H1 (cell line): ENCODE measurements around the gene HOMER3. TPM values are rescaled to one million over a fixed set of nuclear protein-coding genes. Genes with fewer than 3 reads are reported as not detected.

Experiments used
- CTCF ChIA-PET: fragments of 300-600 bp; sonication (Branson Sonifier 250); formaldehyde crosslinking; loops from one replicate; lab custom pipeline; 2021; ENCODE audit not compliant: partially characterized antibody; lab: Charles Lee
- POLR2A ChIA-PET: fragments of 300-600 bp; sonication (Branson Sonifier 250); formaldehyde crosslinking; loops from one replicate; lab custom pipeline; 2021; ENCODE audit warnings: inconsistent platforms; ENCODE audit not compliant: partially characterized antibody; lab: Charles Lee
- DNase-seq, 2 experiments: peaks; one replicate each; pipeline versions ENCODE4 v3.0.0 to v3.0.0-alpha.2; 2010 to 2022; ENCODE audit warnings: low spot score in 2 of 2, low read depth in 1 of 2, mixed read lengths in 1 of 2
- FAIRE-seq: peaks from 2 replicates; lab custom pipeline; 2011; peaks lifted over from hg19 to GRCh38; lab: Jason Lieb, UNC
- H2AFZ ChIP-seq: 2 replicates; pipeline ENCODE4 v1.8.1; 2012; ENCODE audit warnings: low read length, inconsistent platforms
- H2AK5ac ChIP-seq: 2 replicates; pipeline ENCODE4 v1.6.1; 2013; ENCODE audit warnings: low read depth, low read length
- H2BK120ac ChIP-seq: replicated peaks from 2 replicates; pipeline ENCODE3; 2013; ENCODE audit warnings: low read depth, low read length, inconsistent platforms
- H2BK12ac ChIP-seq: 2 replicates; pipeline ENCODE4 v1.6.1; 2013; ENCODE audit warnings: low read depth, low read length
- H2BK15ac ChIP-seq: 2 replicates; pipeline ENCODE4 v1.6.1; 2013; ENCODE audit warnings: low read length
- H2BK20ac ChIP-seq: 2 replicates; pipeline ENCODE4 v1.6.1; 2013; ENCODE audit warnings: low read length
- H2BK5ac ChIP-seq: 2 replicates; pipeline ENCODE4 v1.6.1; 2013; ENCODE audit warnings: low read depth, low read length
- H3K14ac ChIP-seq: 2 replicates; pipeline ENCODE4 v1.6.1; 2013; ENCODE audit warnings: inconsistent platforms; ENCODE audit not compliant: insufficient read length
- H3K18ac ChIP-seq: 2 replicates; pipeline ENCODE4 v1.6.1; 2013; ENCODE audit warnings: low read length; ENCODE audit errors: extremely low read depth
- H3K23ac ChIP-seq: 2 replicates; pipeline ENCODE4 v1.6.1; 2013; ENCODE audit warnings: inconsistent platforms; ENCODE audit not compliant: insufficient read length
- H3K23me2 ChIP-seq: 2 replicates; pipeline ENCODE4 v1.6.1; 2013; ENCODE audit warnings: low read depth, low read length
- H3K27ac ChIP-seq: 2 replicates; pipeline ENCODE4 v1.6.1; 2011; ENCODE audit warnings: low read depth, low read length, inconsistent platforms
- H3K27me3 ChIP-seq, 4 experiments: replicated peaks in 1 of 4; 1 replicate in 1 of 4; 2 replicates in 3 of 4; pipeline versions ENCODE4 v1.6.1 to v1.8.1; 2011 to 2013; ENCODE audit warnings: low read length in 3 of 4, mild to moderate bottlenecking in 3 of 4, inconsistent platforms in 2 of 4, mixed read lengths in 2 of 4, moderate library complexity in 1 of 4; ENCODE audit not compliant: control insufficient read depth in 3 of 4, insufficient read depth in 3 of 4; ENCODE audit errors: extremely low read depth in 1 of 4
- H3K36me3 ChIP-seq, 4 experiments: 2 replicates each; pipeline versions ENCODE4 v1.6.1 to v1.8.1; 2011 to 2013; ENCODE audit warnings: mild to moderate bottlenecking in 4 of 4, low read length in 3 of 4, moderate library complexity in 2 of 4, control low read depth in 1 of 4, inconsistent platforms in 1 of 4; ENCODE audit not compliant: insufficient read depth in 4 of 4, control insufficient read depth in 2 of 4
- H3K4ac ChIP-seq: replicated peaks from 2 replicates; pipeline ENCODE3; 2013; ENCODE audit warnings: low read length, low read depth, mixed read lengths, inconsistent platforms; ENCODE audit not compliant: insufficient read length
- H3K4me1 ChIP-seq, 4 experiments: replicated peaks in 1 of 4; 1 replicate in 1 of 4; 2 replicates in 3 of 4; pipeline versions ENCODE4 v1.6.1 to v1.8.1; 2011 to 2013; ENCODE audit warnings: low read length in 3 of 4, inconsistent platforms in 2 of 4, mixed read lengths in 1 of 4; ENCODE audit not compliant: insufficient read depth in 4 of 4, control insufficient read depth in 3 of 4
- H3K4me2 ChIP-seq, 2 experiments: 2 replicates each; pipeline versions ENCODE4 v1.6.1 to v1.8.1; 2011 to 2013; ENCODE audit warnings: low read depth in 2 of 2, low read length in 2 of 2, control low read depth in 1 of 2, inconsistent platforms in 1 of 2, mild to moderate bottlenecking in 1 of 2; ENCODE audit not compliant: insufficient read depth in 1 of 2
- H3K4me3 ChIP-seq, 4 experiments: fragments of 200-600, 300-600 bp in 1 of 4; sonication (generic), shearing (Covaris generic), sonication (Bioruptor Twin) in 1 of 4; 2 replicates each; pipeline versions ENCODE4 v1.5.1 to v1.8.1; 2011 to 2016; ENCODE audit warnings: low read length in 4 of 4, low read depth in 3 of 4, control low read depth in 2 of 4, inconsistent platforms in 2 of 4, mild to moderate bottlenecking in 2 of 4, mixed read lengths in 1 of 4, moderate library complexity in 1 of 4; ENCODE audit not compliant: insufficient read depth in 2 of 4; ENCODE audit errors: extremely low read depth in 1 of 4
- H3K56ac ChIP-seq: replicated peaks from 2 replicates; pipeline ENCODE3; 2013; ENCODE audit warnings: low read depth, mild to moderate bottlenecking, mixed read lengths, low read length, inconsistent platforms; ENCODE audit not compliant: insufficient read length
- H3K79me1 ChIP-seq: 2 replicates; pipeline ENCODE4 v1.6.1; 2013; ENCODE audit warnings: low read depth, low read length, control low read depth
- H3K79me2 ChIP-seq, 2 experiments: 2 replicates each; pipeline versions ENCODE4 v1.6.1 to v1.8.1; 2012 to 2013; ENCODE audit warnings: low read length in 2 of 2, mild to moderate bottlenecking in 2 of 2, inconsistent platforms in 1 of 2; ENCODE audit not compliant: insufficient read depth in 2 of 2, control insufficient read depth in 1 of 2
- H3K9ac ChIP-seq, 4 experiments: replicated peaks in 1 of 4; 1 replicate in 1 of 4; 2 replicates in 3 of 4; pipeline versions ENCODE4 v1.6.1 to v1.8.1; 2011 to 2013; ENCODE audit warnings: low read depth in 3 of 4, low read length in 3 of 4, control low read depth in 2 of 4, mild to moderate bottlenecking in 2 of 4, moderate library complexity in 2 of 4, inconsistent platforms in 1 of 4; ENCODE audit errors: extremely low read depth in 1 of 4
- H3K9me3 ChIP-seq, 2 experiments: 2 replicates each; pipeline versions ENCODE4 v1.6.1 to v1.8.1; 2012 to 2013; ENCODE audit warnings: mild to moderate bottlenecking in 2 of 2, moderate library complexity in 2 of 2, control low read depth in 1 of 2, inconsistent platforms in 1 of 2, low read depth in 1 of 2, low read length in 1 of 2, mixed read lengths in 1 of 2; ENCODE audit not compliant: insufficient read depth in 2 of 2
- H4K20me1 ChIP-seq, 2 experiments: replicated peaks in 1 of 2; 2 replicates each; pipeline versions ENCODE3 to v1.8.1; 2011 to 2013; ENCODE audit warnings: inconsistent platforms in 2 of 2, low read length in 2 of 2, mild to moderate bottlenecking in 1 of 2; ENCODE audit not compliant: insufficient read depth in 2 of 2, control insufficient read depth in 1 of 2
- H4K5ac ChIP-seq: 2 replicates; pipeline ENCODE4 v1.6.1; 2013; ENCODE audit warnings: low read length, low read depth, mixed read lengths, inconsistent platforms; ENCODE audit not compliant: insufficient read length
- H4K8ac ChIP-seq: 2 replicates; pipeline ENCODE4 v1.8.0; 2013; ENCODE audit warnings: mild to moderate bottlenecking, moderate library complexity, low read length, inconsistent platforms; ENCODE audit not compliant: insufficient read depth; ENCODE audit errors: extremely low read depth
- H4K91ac ChIP-seq: replicated peaks from 2 replicates; pipeline ENCODE3; 2013; ENCODE audit warnings: low read length, mixed read lengths, inconsistent platforms; ENCODE audit not compliant: insufficient read length
- BRCA1 ChIP-seq: IDR thresholded peaks from 2 replicates; pipeline ENCODE4 v1.6.1; 2012; ENCODE audit warnings: low read depth, low read length, improper control_type of control experiment
- RXRA ChIP-seq: IDR thresholded peaks from 2 replicates; pipeline ENCODE4 v1.6.1; 2011; ENCODE audit warnings: low read depth, mild to moderate bottlenecking, low read length, moderate library complexity; ENCODE audit not compliant: insufficient read depth
- TBP ChIP-seq: IDR thresholded peaks from 2 replicates; pipeline ENCODE4 v1.6.1; 2011; ENCODE audit warnings: low read depth, low read length, improper control_type of control experiment
- YY1 ChIP-seq: IDR thresholded peaks from 2 replicates; pipeline ENCODE4 v1.6.1; 2011; ENCODE audit warnings: low read depth, mild to moderate bottlenecking, low read length
- WGBS, 2 experiments: shearing (Covaris generic) in 1 of 2; methylation state at CpG; one replicate each; pipeline versions ENCODE4 v1.1.6 to v1.1.7; 2013 to 2015; ENCODE audit warnings: low lambda C conversion rate in 2 of 2, mixed read lengths in 2 of 2, inconsistent platforms in 1 of 2, low coverage in 1 of 2, missing lambda C conversion rate in 1 of 2; ENCODE audit not compliant: insufficient replicate concordance in 2 of 2, insufficient coverage in 1 of 2, insufficient read length in 1 of 2; ENCODE audit errors: extremely low coverage in 1 of 2, missing lambda C conversion rate in 1 of 2; 5-methylcytosine and 5-hydroxymethylcytosine counted together
- long read RNA-seq, 2 experiments: library from RNA in 1 of 2; library from capped mRNA in 1 of 2; stranded (forward); transcript quantifications; one replicate each; pipeline ENCODE4 v2.0.0, GENCODE V29; 2021; ENCODE audit warnings: inconsistent platforms in 1 of 2
- polyA minus RNA-seq, 3 experiments: library from RNA; depleted of rRNA, polyadenylated mRNA; stranded (reverse); fragments of >200 nt; gene quantifications; 1 replicate in 2 of 3; 2 replicates in 1 of 3; pipeline ENCODE4 v1.2.3, GENCODE V29; 2011
- polyA plus RNA-seq, 7 experiments: library from polyadenylated mRNA; depleted of rRNA in 3 of 7; stranded (reverse) in 5 of 7; unstranded in 2 of 7; fragments of >200 nt in 5 of 7; fragments of 200-250 nt in 2 of 7; gene quantifications; 1 replicate in 5 of 7; 2 replicates in 1 of 7; 4 replicates in 1 of 7; pipeline versions ENCODE4 v1.2.1 to v1.2.3, GENCODE V29; 2011 to 2013; ENCODE audit warnings: missing spikeins in 2 of 7, mixed read lengths in 2 of 7
- total RNA-seq: library from RNA; stranded (reverse); fragmentation: NEBNext Ultra II Directional; extraction: Animal tissue kit (Norgen Biotek cat#: 25700); gene quantifications from 2 replicates; pipeline ENCODE4 v1.2.1, GENCODE V29; 2021
- TF ChIP-seq, protein P1 (sequence below): IDR thresholded peaks from 2 replicates; pipeline ENCODE4 v1.6.1; 2012; ENCODE audit warnings: low read length, inconsistent platforms

HOMER3 gene
- 28.3 and 33.2 TPM in 2 replicates for total RNA-seq
- polyA plus RNA-seq (2011; rRNA removed): 41.6 and 53.5 TPM in 2 replicates
- polyA plus RNA-seq (2011; cell fraction: cytosol; rRNA removed): 64.3 TPM
- 96.7 TPM for polyA plus RNA-seq (2011; cell fraction: nucleus; rRNA removed)
- polyA plus RNA-seq (2012, experiment 1 of 2): 26.7 to 59.8 TPM (median 48.4 TPM) in 4 replicates
- 31.8 TPM for polyA plus RNA-seq (2012, experiment 2 of 2)
- 29.3 TPM for polyA plus RNA-seq (2013, experiment 1 of 2)
- 28.1 TPM for polyA plus RNA-seq (2013, experiment 2 of 2)
- polyA minus RNA-seq (2011; rRNA and poly(A)+ RNA removed): 22.4 and 25.3 TPM in 2 replicates
- 13.9 TPM for polyA minus RNA-seq (2011; cell fraction: cytosol; rRNA and poly(A)+ RNA removed)
- polyA minus RNA-seq (2011; cell fraction: nucleus; rRNA and poly(A)+ RNA removed): 33.3 TPM
- long read RNA-seq, experiment 1, partial matches to known transcripts: 2 of 6 reads
- long read RNA-seq, experiment 1, other reads (novel, unspliced or antisense): 3 of 6 reads
- long read RNA-seq, experiment 2: 0 reads

DNA sequence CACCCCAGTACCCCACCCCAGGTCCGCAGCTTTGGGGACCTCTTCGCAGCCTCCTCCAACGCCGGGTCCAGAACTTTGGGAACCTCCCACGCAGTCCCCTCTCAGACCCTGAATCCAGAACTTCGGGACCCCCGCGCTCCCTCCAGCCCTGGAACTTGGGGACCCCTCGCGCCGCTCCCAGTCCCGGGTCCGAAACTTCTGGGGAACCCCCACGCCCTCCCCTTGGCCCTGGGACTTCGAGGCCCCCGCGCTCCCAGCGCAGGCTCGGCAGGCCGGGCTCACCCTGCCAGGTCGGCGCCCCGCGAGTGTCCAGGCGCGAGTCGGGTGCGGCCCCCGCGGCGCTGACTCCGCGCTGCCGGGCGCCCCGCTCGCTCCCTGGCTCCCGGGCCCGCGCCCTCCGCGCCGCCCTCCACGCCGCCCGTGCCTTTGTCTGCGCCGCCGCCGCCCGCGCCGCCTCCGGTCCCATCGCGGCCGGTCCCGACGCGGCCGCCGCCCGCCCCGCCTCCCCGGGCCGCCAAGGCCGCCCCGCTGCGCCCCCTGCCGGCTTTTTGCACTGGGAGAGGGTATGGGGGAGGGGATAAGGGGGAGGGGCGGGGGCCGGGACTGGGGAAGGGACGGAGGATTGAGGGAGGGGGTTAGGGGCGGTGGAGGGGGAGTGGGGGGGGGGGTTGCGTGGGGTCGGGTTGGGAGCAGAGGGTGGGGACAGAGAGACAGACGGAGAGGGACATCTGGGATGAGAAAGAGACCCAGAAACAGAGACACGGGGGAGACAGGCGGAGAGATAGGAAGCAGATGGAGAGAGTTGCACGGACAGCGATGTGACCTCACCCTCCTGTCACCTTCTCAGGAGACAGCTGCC lies at the start of gene HOMER3:
Gene HOMER3, minus strand, starts transcription at position 449 of the 859 bp plus-strand sequence. CDS start 2,235 bp downstream, outside the sequence.
- Histone ChIP-seq H3K27me3 (no peaks in the 10 kb centered on the region), H3K9ac (peak within 1 kb of the TSS in 3 of 4 experiments; percentile 48 to 89 (median 48); a peak in 5 of 7 replicates), H4K20me1 (peaks cover 1 to 2% of the 10 kb centered on the region in 2 experiments), H2AK5ac (no peak within 1 kb of the TSS; the same call in 1 of the 2 replicates), H3K18ac (peak within 1 kb of the TSS; percentile 78), H2BK5ac (no peak within 1 kb of the TSS), H3K23me2 (peaks cover 10% of the 10 kb centered on the region; the same call in 1 of the 2 replicates), H4K5ac (peak within 1 kb of the TSS; percentile 49), H2AFZ (no peak within 1 kb of the TSS), H4K8ac (peak within 1 kb of the TSS; percentile 78), H2BK15ac (peak within 1 kb of the TSS; percentile 4; the same call in 1 of the 2 replicates), H3K79me2 (peaks cover 0 to 5% of the 10 kb centered on the region in 2 experiments; a peak in 1 of 4 replicates), H3K9me3 (no peaks in the 10 kb centered on the region), H3K27ac (no peak within 1 kb of the TSS; the same call in 1 of the 2 replicates), H2BK20ac (no peak within 1 kb of the TSS), H3K79me1 (peaks cover 3% of the 10 kb centered on the region; the same call in 1 of the 2 replicates), H4K91ac (peak within 1 kb of the TSS; percentile 83), H2BK120ac (peak within 1 kb of the TSS; percentile 54), H3K4me2 (peak within 1 kb of the TSS; percentile 70 to 80), H3K56ac (peak within 1 kb of the TSS; percentile 39), H3K4ac (no peak within 1 kb of the TSS), H3K23ac (no peak within 1 kb of the TSS), H3K14ac (no peak within 1 kb of the TSS), H3K4me1 (peaks cover 5 to 18% (median 9%) of the 10 kb centered on the region in 4 experiments), H3K4me3 (peak within 1 kb of the TSS; percentile 45 to 77 (median 66)), H2BK12ac (peak within 1 kb of the TSS; percentile 52; the same call in 1 of the 2 replicates), H3K36me3 (peaks cover 2 to 15% (median 4%) of the 10 kb centered on the region in 4 experiments; a peak in 4 of 8 replicates)
- ChIA-PET POLR2A (interaction anchor here (1.0 to 2.2 kb wide), 9 partner anchors 8 to 47 kb away, joined by 3 to 18 read pairs (median 8); partner anchors contain the start of genes COPE and DDX49), CTCF (interaction anchor here (0.8 to 1.4 kb wide), 5 partner anchors 14 to 86 kb away, joined by 3 to 6 read pairs (median 3); no protein-coding TSS in a partner anchor)
- DNase-seq (peak in 1 of 2 experiments; percentile 85), FAIRE-seq (no peak)
- 9% methylated on average over 8 of the region's 81 CpGs; no CpG with 5 or more reads in 1 of the 2 experiments for WGBS, 2 experiments
- no peak for TF ChIP-seq TBP
- no peak for TF ChIP-seq RXRA
- no peak for TF ChIP-seq BRCA1
- no peak for TF ChIP-seq YY1
- TF ChIP-seq, protein P1, sequence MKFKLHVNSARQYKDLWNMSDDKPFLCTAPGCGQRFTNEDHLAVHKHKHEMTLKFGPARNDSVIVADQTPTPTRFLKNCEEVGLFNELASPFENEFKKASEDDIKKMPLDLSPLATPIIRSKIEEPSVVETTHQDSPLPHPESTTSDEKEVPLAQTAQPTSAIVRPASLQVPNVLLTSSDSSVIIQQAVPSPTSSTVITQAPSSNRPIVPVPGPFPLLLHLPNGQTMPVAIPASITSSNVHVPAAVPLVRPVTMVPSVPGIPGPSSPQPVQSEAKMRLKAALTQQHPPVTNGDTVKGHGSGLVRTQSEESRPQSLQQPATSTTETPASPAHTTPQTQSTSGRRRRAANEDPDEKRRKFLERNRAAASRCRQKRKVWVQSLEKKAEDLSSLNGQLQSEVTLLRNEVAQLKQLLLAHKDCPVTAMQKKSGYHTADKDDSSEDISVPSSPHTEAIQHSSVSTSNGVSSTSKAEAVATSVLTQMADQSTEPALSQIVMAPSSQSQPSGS: no peak
